Left ventricle myocardium inferior (tissue), 1 donor: ENCODE data around the gene LY6G6F. TPM values are rescaled to one million over a fixed set of nuclear protein-coding genes. Genes with fewer than 3 reads are reported as not detected.

Experiments
- DNase-seq: peaks from one replicate; pipeline ENCODE4 v3.0.0-alpha.2; 2020
- H3K27ac ChIP-seq: fragments of 200-600 bp; replicated peaks from 2 replicates; pipeline ENCODE4 v1.8.0; 2021
- H3K27me3 ChIP-seq: fragments of 200-600 bp; 2 replicates; pipeline ENCODE4 v1.8.0; 2021; ENCODE audit warnings: low read depth
- H3K36me3 ChIP-seq: fragments of 200-600 bp; 2 replicates; pipeline ENCODE4 v1.8.0; 2021
- H3K4me1 ChIP-seq: fragments of 200-600 bp; 2 replicates; pipeline ENCODE4 v1.8.0; 2021
- H3K4me3 ChIP-seq: fragments of 200-600 bp; 2 replicates; pipeline ENCODE4 v1.8.0; 2021; ENCODE audit warnings: mild to moderate bottlenecking, moderate library complexity
- H3K9me3 ChIP-seq: fragments of 200-600 bp; replicated peaks from 2 replicates; pipeline ENCODE4 v1.8.0; 2021
- CTCF ChIP-seq: fragments of 200-600 bp; IDR thresholded peaks from 2 replicates; pipeline ENCODE4 v1.8.0; 2021; ENCODE audit warnings: antibody characterized with exemption, mild to moderate bottlenecking, borderline replicate concordance
- intact Hi-C: fragments of 100-400 bp; cut with micrococcal nuclease; formaldehyde crosslinking; loops from one replicate; pipeline ENCODE4 v1.11.0; 2022
- total RNA-seq: library from RNA; stranded (reverse); fragmentation: NEBNext Ultra II Directional; extraction: Animal tissue kit (Norgen Biotek cat#: 25700); gene quantifications from one replicate; pipeline ENCODE4 v1.2.1, GENCODE V29; 2021
- donor health status: DM: no; HTN: yes; CAD: no; lungs with severe emphysema.

The LY6G6F gene
- total RNA-seq, 1 donor from 2014 or later: not detected

DNA sequence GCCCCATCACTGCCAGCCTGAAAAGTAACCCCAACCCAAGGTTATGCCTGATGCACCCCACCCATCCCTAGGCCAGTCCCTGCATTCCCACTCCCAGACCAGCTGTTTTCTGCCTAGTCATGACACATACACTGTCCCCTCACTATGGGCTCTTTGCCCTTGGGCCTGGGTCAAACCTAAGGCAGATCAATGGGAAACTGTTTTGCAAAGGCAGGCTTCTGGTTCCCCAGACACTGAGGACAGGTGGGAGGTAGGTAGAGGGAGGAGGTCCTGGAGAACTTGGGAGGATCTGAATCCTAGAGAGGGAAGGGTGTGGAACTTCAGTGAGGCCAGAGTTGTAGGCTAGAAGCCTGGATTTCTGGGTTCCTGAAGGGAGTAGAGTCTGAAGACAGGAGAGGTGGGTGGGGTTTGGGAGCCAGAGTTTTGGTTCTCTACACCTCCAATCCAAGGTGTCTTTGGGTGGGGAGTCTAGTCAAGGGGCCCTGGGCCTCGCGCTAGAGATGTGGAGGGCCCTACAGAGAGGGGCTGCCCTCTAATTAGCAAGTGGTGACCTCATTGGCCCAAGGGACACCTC, 27.7 kb downstream of the LY6G6F start:
- peak overlapping the region; percentile 96 for H3K27ac ChIP-seq
- no peak for DNase-seq
- H3K9me3 ChIP-seq: no peaks in the 10 kb centered on the region
- H3K27me3 ChIP-seq: no peaks in the 10 kb centered on the region
- peaks cover 36% of the 10 kb centered on the region for H3K36me3 ChIP-seq
- peaks cover 96% of the 10 kb centered on the region for H3K4me1 ChIP-seq
- peak overlapping the region; percentile 83 for H3K4me3 ChIP-seq
- intact Hi-C loops: no loop called here
- TF ChIP-seq CTCF: no peak

- Histone ChIP-seq H3K36me3 (peaks cover 36% of the 10 kb centered on the region), H3K27me3 (no peaks in the 10 kb centered on the region), H3K4me1 (peaks cover 93% of the 10 kb centered on the region), H3K4me3 (peak overlapping the region; percentile 83), H3K9me3 (no peaks in the 10 kb centered on the region), H3K27ac (peak overlapping the region; percentile 96)
- TF ChIP-seq CTCF: no peak
- intact Hi-C loops: no loop called here
- peak; percentile 38 for DNase-seq
Observed at GRCh38 chr6:31734821-31735406, 28.2 kb downstream of the LY6G6F start.

DNA sequence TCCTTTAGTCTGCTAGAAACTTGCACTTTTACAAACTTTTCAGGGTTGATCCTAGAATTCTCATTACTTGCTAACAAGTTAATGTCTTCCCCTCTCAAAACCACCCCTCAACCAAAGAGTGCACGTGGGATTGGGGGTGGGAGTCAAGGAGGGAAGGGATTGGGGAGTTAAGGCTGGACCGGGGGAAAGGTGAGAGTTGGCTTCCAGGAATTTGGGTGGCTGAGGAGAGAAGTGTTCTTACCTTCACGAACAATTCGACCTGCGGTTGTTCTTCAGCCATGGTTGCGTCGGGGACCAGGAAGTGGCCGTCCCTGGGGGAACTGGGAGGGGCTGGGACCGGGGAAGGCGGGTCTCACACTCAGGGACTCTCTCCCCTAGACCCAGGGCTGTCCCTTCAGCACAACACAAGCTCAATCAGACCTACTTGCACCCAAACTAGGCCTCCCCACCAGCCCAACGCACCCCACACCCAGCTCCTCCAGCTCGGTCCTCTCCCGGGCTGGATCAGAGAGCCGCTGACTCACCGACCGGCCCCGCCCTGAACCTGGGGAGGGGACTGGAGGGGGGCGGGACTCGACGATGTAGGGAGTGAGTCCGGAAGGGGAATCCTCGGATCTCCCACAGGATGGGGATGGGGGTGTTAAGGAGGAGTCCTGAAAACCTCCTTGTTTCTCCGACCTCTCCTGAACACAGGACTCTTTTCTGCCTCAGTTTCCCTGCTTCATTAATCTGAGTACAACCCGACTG, 29.5 kb downstream of the LY6G6F start, which contains the start of gene CLIC1:
Gene CLIC1, minus strand, starts transcription at position 510 of the 747 bp plus-strand sequence. Its CDS starts 230 bp downstream, at position 280.
- TF ChIP-seq CTCF: no peak
- intact Hi-C loops: no loop called here
- H3K27me3 ChIP-seq: no peaks in the 10 kb centered on the region
- H3K4me3 ChIP-seq: peak within 1 kb of the TSS; percentile 83
- peak within 1 kb of the TSS; percentile 96 for H3K27ac ChIP-seq
- no peaks in the 10 kb centered on the region for H3K9me3 ChIP-seq
- H3K36me3 ChIP-seq: peaks cover 29% of the 10 kb centered on the region
- H3K4me1 ChIP-seq: peaks cover 90% of the 10 kb centered on the region
- DNase-seq: peak; percentile 85

DNA sequence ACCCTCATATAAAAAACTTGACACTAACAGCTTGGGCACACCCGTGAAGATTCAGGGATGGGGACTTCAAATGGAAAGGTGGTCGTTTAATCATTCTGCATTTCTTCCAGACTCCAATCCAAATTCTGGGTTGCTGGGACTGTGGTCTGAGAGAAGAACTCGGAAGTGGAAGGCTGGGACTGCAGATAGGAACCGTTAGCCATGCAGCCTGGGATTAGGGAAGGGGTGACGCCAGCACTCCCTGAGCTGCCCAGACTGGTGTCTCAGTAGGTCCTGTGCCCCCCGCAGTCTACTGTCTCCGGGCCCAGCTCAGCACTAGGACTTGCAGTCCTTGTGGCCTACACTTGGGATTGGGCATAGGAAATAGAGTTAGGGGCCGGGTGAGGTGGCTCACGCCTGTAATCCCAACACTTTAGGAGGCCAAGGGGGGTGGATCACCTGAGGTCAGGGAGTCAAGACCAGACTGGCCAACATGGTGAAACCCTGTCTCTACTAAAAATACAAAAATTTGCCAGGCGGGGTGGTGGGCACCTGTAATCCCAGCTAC, 30.2 kb downstream of the LY6G6F start:
- peak overlapping the region; percentile 83 for H3K4me3 ChIP-seq
- H3K27ac ChIP-seq: peak overlapping the region; percentile 96
- H3K36me3 ChIP-seq: peaks cover 22% of the 10 kb centered on the region
- no peak for TF ChIP-seq CTCF
- no peak for DNase-seq
- no peaks in the 10 kb centered on the region for H3K27me3 ChIP-seq
- H3K4me1 ChIP-seq: peaks cover 83% of the 10 kb centered on the region
- no peaks in the 10 kb centered on the region for H3K9me3 ChIP-seq
- intact Hi-C loops: no loop called here

GRCh38 chr6:31737315-31737990, 30.8 kb downstream of the LY6G6F start:
- H3K27ac ChIP-seq: peak overlapping the region; percentile 96
- H3K4me3 ChIP-seq: peak overlapping the region; percentile 83
- no peaks in the 10 kb centered on the region for H3K27me3 ChIP-seq
- H3K9me3 ChIP-seq: no peaks in the 10 kb centered on the region
- no peak for DNase-seq
- peaks cover 16% of the 10 kb centered on the region for H3K36me3 ChIP-seq
- intact Hi-C loops: no loop called here
- TF ChIP-seq CTCF: no peak
- peaks cover 77% of the 10 kb centered on the region for H3K4me1 ChIP-seq
